ENCODE data around the gene SREBF2. TPM values are rescaled to one million over a fixed set of nuclear protein-coding genes. Genes with fewer than 3 reads are reported as not detected.
A peak's percentile ranks its signal among the peaks of the same experiment; 100 is the strongest.

Gene SREBF2
- polyA plus RNA-seq, 3 donors, result 22.2 to 25.1 (median 24.5) TPM

- Histone ChIP-seq H3K36me3 (replicated peaks in 1 of 2; ENCODE audit: control insufficient read depth in 1 of 2, insufficient read depth in 2 of 2, low read length in 2 of 2) (peaks cover 22 to 63% of the 10 kb centered on the region in 2 donors), H3K4me2 (replicated peaks; ENCODE audit: extremely low read depth, low read length, poor library complexity, severe bottlenecking) (no peak overlapping the region), H2AFZ (ENCODE audit: insufficient read depth, low read depth, low read length, poor library complexity, severe bottlenecking) (no peak overlapping the region), H3K9ac (ENCODE audit: insufficient read depth, low read length, poor library complexity, severe bottlenecking) (no peak overlapping the region), H3K79me2 (ENCODE audit: insufficient read depth, low read length) (no peaks in the 10 kb centered on the region), H3K27me3 (ENCODE audit: control insufficient read depth in 2 of 2, insufficient read depth in 2 of 2, low read length in 2 of 2) (no peaks in the 10 kb centered on the region), H3K27ac (ENCODE audit: low read depth in 1 of 2, low read length in 2 of 2) (no peak overlapping the region), H3K9me3 (replicated peaks in 1 of 2; ENCODE audit: control insufficient read depth in 1 of 2, insufficient read depth in 1 of 2, low read length in 2 of 2) (no peaks in the 10 kb centered on the region), H3K4me3 (replicated peaks in 1 of 3; ENCODE audit: low read depth in 2 of 3, low read length in 3 of 3) (no peak overlapping the region), H3K4me1 (ENCODE audit: control insufficient read depth in 1 of 2, insufficient read depth in 2 of 2, low read length in 2 of 2) (no peaks in the 10 kb centered on the region), H4K20me1 (ENCODE audit: insufficient read depth, low read length) (no peaks in the 10 kb centered on the region)
- Mint-ChIP-seq H3K9me3 (peaks cover 0 to 2% (median 0%) of the 10 kb centered on the region in 7 donors), H3K27me3 (ENCODE audit: low read depth in 3 of 3) (peaks cover 0 to 2% (median 0%) of the 10 kb centered on the region in 3 donors), H3K4me1 (no peaks in the 10 kb centered on the region), H3K36me3 (peaks cover 58 to 62% of the 10 kb centered on the region in 2 donors), H3K4me3 (no peak overlapping the region), H3K27ac (peak overlapping the region in 4 of 7 donors; percentile 41 to 68 (median 62))
- WGBS (ENCODE audit: insufficient coverage), result 78% methylated on average over 6 of the region's 6 CpGs
- no peak for DNase-seq
- no peak for TF ChIP-seq CTCF (IDR thresholded peaks at IDR 0.05)
- intact Hi-C loops (cut with micrococcal nuclease), result loop anchor here (2.0 to 5.0 kb wide), 2 partner anchors 34 to 35 kb away; no protein-coding TSS in a partner anchor
Observed at GRCh38 chr22:41823797-41824196, 9.1 kb upstream of the SREBF2 start.

GRCh38 chr22:41825376-41825775, 7.5 kb upstream of the SREBF2 start:
- 78% methylated on average over 7 of the region's 7 CpGs for WGBS (ENCODE audit: insufficient coverage)
- H3K9me3 Mint-ChIP-seq, result peaks cover 0 to 2% (median 0%) of the 10 kb centered on the region in 7 donors
- peak overlapping the region in 2 of 7 donors; percentile 17 to 26 for H3K27ac Mint-ChIP-seq
- Histone ChIP-seq H3K36me3 (replicated peaks in 1 of 2; ENCODE audit: control insufficient read depth in 1 of 2, insufficient read depth in 2 of 2, low read length in 2 of 2) (peaks cover 17 to 54% of the 10 kb centered on the region in 2 donors), H3K4me3 (replicated peaks in 1 of 3; ENCODE audit: low read depth in 2 of 3, low read length in 3 of 3) (no peak overlapping the region), H3K27me3 (ENCODE audit: control insufficient read depth in 2 of 2, insufficient read depth in 2 of 2, low read length in 2 of 2) (no peaks in the 10 kb centered on the region), H3K9ac (ENCODE audit: insufficient read depth, low read length, poor library complexity, severe bottlenecking) (no peak overlapping the region), H3K27ac (ENCODE audit: low read depth in 1 of 2, low read length in 2 of 2) (no peak overlapping the region), H4K20me1 (ENCODE audit: insufficient read depth, low read length) (no peaks in the 10 kb centered on the region), H3K4me1 (ENCODE audit: control insufficient read depth in 1 of 2, insufficient read depth in 2 of 2, low read length in 2 of 2) (no peaks in the 10 kb centered on the region), H2AFZ (ENCODE audit: insufficient read depth, low read depth, low read length, poor library complexity, severe bottlenecking) (no peak overlapping the region), H3K9me3 (replicated peaks in 1 of 2; ENCODE audit: control insufficient read depth in 1 of 2, insufficient read depth in 1 of 2, low read length in 2 of 2) (no peaks in the 10 kb centered on the region), H3K79me2 (ENCODE audit: insufficient read depth, low read length) (no peaks in the 10 kb centered on the region), H3K4me2 (replicated peaks; ENCODE audit: extremely low read depth, low read length, poor library complexity, severe bottlenecking) (no peak overlapping the region)
- intact Hi-C loops (cut with micrococcal nuclease), result no loop called here
- TF ChIP-seq CTCF (IDR thresholded peaks at IDR 0.05), result no peak
- H3K4me1 Mint-ChIP-seq, result peaks cover 2% of the 10 kb centered on the region
- peaks cover 46 to 54% of the 10 kb centered on the region in 2 donors for H3K36me3 Mint-ChIP-seq
- H3K4me3 Mint-ChIP-seq, result no peak overlapping the region
- H3K27me3 Mint-ChIP-seq (ENCODE audit: low read depth in 3 of 3), result peaks cover 0 to 2% (median 0%) of the 10 kb centered on the region in 3 donors
- DNase-seq, result no peak

Data from CD14-positive monocyte (primary cell).